NCI-H1436 (cell line): ENCODE data around the gene FLNA.
A peak's percentile ranks its signal among the peaks of the same experiment; 100 is the strongest.

Experiments used
- DNase-seq: peaks from one replicate; lab custom pipeline; 2025; lab: John Stamatoyannopoulos, UW

The FLNA gene

DNA sequence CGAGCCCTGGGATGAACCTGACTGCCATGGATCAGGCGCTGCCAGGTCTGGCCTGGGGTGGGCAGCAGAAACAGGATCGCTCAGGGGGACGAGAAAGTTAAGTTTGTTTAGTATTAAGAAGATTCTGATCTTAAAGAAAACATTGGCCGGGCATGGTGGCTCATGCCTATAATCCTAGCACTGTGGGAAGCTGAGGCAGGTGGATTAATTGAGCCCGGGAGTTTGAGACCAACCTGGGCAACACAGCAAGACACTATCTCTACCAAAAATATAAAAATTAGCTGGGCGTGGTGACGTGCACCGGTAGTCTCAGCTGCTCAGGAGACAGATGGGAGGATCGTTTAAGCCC is 696 bp upstream of the FLNA start:
- no peak for DNase-seq

DNA sequence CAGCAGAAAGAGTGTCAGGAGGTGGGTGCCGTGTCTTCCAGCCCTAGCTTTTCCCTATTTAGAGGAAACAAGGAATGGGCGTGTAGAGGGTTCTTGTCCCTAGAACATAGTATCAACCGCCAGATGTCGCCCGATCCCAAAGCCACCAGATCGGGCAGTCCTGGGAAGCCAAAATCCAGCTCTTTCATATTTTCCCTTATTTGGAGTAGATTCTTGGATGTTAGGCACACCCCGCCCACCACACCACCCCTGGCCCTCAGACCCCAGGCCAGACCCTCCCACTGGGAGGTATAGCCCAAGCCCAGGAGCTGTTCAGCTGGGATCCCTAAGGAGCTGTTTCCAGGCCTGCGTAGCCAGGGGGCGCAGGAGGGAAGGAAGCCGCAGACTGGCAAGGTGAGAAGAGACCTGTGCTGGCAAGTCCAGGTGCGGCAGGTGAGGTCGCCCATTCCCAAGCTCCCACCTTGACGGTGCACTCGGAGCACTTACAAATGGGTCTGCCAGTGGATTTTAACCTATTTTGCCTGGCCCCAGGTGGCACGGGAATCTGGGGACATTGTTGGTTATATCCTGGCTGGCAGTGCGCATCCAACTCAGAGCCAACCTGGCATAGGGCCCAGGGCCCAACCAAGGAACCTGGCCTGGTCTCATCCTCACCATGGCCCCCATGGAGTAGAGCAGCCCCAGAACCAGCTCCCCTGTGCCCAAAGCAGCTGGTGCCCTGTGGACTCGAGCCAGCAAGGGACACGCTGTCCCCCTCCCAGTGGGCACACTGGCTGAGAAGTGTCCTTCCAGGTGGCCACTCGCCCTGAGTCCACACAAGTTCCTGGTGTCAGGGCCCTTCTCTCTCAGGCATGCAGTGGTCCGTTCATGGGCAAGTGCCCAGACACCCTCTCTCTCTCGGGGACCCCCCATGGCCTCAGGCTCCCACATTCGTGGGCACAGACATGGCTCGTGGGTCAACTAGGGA is 811 bp downstream of the FLNA start:
- peak; percentile 67 for DNase-seq

DNA sequence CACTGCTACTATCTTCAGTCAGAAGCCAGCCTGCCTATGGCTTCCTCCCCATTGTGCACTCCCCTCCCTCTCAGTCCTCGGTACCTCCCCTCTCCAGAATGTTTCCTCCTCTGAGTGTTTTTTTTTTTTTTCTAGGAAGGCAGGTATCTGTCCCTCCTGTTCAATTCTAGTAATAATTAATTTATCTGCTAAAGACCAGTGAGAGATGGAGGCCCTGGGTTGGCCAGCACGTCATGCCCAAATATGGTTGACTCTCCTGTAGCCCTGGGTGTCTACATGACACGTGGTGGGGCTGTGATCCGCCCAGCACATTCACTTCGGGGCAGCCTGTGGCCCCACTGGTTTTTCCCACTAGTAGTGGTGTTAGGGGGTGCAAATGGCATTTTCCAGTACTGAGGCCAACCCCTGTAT is 1.8 kb downstream of the FLNA start:
- no peak for DNase-seq

DNA sequence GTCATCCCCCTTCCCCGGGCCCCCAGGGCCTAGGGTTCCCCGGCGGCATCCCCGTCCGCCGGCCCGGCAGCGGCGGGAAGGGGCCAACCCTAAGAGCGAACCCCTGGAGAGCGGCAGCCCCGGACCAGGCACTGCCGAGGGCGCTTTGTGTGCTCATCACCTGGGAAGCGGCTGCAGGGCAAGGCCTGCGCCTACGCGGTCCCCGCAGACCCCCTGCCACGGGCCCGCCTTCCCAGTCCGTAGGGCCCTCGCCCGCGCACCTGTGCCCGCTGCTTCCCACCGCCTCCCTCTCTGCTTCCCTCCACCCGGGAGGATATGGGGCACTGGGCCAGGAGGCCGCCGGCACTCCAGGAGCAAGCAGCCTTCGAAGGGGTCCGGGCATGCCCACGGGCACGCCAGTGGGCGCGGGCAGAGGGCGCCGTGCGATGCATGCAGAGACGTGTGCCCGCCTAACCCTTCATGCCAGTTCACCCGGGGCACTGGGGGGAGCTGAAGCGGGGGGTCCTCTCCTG is 2.6 kb downstream of the FLNA start:
- no peak for DNase-seq

DNA sequence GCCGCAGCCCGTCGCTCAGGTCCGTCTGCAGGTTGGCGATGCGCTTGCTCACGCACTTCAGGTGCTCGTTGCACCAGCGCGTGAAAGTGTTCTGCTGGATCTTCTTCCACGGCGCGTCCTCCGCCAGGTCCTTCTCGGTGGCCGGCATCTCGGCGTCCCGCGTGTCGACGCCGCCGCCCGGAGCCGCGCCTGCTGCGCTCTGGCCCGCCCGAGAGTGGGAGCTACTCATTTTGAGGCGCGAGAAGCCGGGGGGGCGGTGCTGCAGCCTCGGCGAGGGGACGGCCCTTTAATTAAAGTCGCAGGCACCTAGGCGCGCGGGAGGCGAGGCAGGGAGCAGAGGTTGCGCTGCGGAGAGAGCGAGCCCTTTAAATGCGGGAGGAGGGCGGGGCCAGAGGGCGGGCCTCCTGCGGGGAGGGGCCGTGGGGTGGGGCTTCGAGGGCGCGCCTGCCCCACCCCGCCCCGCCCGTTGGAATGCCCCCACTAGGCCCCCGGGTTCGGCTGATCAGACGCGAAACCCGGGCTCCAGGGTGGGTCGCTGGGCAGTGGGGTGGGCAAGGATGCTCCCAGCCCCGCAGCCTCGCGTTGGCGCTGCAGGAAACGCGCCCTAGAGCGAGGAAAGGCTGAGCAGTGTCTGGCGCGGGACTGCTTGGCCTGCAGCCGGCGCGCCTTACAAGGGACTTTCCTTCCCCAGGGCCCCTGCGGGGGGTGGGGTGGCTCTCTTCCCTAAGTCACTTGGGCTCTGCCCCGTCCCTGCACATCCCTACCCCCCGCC is 3.2 kb downstream of the FLNA start:
- peak; percentile 95 for DNase-seq

DNA sequence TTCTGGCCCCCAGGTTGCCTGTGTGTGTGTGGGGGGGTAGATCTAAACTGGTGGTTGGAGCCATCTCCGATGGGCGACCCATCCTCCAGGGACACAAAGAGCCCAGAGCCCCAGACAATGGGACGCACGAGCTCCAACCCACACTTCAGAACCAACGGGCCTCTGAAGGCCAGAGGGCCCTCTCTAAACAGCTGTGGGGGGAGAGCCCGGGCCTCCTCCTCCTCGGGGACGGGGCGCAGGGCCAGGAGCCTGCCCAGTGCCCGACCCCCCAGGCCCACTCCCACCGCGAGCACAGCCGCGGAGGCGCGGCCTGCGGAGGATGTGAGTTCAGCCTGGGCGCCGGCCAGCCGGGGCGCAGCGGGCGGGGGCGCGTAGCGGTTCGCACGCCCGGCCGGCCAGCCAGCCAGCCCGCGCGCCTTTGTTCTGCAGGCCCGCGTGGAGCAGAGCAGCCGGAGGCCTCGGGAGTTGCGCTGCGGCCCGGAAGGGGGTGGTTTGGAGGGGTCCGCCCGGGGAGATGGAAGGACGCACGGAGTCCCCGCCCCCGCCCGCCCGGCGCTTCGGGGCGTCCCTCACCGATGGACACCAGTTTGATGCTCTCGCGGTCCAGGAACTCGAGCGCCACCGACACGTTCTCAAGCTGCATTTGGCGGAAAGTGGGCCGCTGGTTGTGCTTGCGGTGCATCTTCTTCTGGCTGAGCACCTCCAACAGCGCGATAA is 4.0 kb downstream of the FLNA start:
- no peak for DNase-seq

DNA sequence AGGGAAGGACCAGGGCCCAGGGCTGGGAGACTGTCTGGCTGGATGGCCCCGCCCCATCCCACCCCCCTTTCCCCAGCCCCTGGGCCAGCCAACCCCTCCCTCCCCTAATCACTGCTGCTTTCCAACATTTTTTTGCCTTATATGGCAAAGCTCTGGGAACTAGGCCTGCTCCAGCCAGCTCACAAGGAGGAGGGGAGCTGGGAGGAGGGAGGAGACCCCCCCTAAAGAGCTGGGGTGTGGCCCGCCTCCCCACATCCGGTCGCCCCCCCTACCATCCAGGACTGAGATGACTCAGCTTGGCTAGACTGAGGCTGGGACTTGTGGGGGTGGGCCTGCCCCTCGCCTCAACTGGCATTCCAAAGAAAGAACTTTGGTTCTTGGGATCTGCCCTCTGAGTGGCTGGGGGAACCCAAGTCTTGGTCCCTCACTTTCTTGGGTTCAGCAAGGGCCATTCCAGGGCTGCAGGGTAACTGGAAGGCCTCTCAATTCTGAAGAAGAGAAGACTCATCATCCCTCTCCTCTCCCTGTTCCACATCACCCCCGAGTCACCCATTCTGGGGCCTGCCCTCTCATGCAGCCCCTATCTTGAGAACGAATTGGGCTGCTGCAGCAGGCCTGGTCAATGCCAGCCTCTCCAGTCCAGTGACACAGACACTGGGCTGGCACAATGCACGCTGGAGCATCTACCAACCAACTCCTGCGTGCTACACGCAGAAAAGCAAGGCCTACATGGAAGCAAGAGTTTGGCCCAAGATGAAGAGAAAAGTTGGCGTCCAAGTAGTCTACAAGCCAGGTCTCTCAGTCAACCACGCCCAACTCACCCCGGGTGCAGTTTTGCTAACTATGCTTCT is 4.8 kb downstream of the FLNA start:
- peak; percentile 53 for DNase-seq

DNA sequence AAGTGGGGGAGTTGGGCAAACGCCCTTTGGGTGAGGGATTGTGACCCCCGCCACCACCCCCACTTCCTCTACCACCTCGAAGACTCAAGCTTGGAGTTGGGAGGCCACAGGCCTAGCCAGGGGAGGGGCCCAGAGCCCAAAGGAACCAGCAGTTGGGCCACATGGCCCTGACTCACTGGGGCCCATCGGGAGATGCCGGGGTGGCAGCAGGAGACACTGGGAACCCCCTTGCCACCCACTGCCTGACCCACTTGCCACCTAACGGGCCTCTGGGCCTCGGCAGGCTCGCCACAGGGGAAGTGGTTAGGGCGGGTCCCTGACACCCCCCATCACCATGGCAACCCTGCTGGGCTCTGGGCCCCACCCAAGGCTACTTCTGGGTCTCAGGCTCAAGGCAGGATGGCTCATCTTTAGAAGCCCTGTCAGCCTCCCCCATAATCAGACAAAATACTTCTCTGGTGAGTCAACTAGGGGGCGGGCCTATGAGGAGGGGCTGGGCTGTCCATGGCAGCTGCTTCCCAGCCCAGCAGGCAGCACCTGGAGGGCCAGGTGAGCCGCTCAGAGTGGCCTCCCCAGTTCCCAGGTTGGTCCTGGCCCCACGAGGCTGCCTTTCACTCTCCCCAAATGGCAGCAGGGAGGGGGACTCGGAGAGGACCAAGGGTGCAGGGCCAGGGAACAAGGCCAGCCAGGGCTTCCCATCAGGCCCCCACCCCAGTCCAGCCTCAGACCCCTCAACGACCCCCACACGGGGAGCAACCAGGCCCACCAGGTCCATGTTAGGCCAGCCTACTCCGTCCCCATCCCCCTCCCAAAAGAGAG is 5.6 kb downstream of the FLNA start:
- no peak for DNase-seq

DNA sequence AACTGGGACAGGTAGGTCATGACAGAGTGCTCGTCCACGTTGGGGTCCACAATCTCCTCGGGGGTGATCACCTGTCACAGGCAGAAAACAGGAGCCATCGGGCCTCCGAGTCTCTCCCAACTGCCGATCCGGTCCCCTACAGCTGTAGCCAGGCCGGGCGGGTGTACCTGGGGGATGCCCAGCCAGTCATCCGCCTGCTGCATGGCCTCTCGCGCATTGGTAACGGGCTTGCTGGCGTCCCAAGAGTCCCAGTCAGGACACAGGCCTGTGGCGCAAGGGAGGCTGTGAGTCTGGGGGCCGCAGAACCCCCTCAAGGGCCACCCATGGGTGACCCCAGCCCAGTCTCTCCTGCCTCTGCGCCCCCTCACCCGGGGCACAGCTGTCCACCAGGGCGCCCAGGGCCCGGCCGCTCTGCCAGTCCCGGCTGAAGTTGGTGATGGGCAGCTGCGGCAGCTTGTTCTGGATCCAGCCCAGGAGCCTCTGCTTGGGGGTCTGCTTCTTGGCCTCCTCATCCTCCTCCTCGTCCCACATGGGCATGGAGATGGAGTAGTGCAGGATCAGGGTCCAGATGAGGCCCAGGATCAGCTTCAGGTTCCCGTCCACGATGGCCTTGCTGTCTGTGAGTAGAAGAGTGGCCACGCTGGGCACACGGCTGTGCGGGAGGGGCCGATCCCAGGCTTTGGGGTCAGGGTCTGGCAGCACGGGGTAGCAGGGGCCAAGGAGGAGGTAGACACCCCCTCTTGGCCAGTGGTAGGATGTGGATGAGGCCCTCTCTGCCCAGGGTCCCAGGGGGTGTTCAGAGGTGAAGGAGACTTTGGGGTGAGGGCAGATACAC is 6.7 kb downstream of the FLNA start:
- DNase-seq, result no peak

DNA sequence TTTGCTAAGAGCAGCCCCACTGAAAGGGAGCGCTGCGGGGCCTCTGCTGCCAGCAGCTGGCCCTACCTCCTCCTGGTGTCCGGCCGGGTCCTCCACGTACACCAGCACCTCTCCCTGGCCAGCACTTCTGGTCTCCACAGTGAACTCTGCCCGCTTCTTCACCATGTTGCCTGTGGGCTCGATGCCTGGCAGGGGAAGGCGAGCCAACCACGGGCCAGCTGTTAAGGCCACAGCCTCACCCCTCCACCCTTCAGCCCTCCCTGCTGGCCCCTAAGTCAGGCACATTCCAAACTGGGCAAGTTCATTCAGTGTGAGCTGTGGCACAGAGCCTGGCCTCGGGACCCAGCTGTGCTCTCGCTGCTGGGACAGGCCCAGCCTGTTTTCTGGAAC is 7.8 kb downstream of the FLNA start:
- DNase-seq, result no peak

DNA sequence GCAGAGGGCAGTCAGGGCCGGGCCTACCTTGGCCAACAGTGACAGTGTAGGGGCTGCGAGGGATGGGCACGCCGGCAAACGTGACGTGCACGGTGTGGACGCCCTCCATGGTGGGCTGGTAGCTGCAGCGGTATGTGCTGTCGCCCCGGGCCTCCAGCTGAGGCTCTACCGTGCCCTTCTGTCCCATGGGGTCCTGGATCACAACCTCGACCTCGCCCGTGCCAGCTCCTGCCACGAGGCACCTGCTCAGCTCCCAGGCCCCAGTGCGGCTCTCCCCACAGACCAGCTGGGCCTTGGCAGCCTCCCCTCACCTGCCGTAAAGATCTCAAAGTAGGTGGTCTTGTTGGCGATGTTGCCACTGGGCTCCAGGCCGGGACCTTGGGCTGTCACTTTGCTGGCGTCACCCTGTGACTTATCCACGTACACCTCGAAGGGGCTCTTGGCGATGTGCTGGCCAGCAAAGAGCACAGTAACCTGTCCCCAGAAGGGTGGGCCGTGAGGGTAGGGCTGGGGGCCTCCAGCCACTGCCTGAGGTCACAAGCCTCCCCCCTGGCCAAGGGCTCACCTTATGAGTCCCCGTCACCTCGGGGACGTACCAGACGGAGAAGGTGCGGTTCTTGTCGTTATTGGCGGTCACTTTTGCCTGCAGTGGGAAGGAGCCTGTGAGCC is 8.3 kb downstream of the FLNA start:
- no peak for DNase-seq

DNA sequence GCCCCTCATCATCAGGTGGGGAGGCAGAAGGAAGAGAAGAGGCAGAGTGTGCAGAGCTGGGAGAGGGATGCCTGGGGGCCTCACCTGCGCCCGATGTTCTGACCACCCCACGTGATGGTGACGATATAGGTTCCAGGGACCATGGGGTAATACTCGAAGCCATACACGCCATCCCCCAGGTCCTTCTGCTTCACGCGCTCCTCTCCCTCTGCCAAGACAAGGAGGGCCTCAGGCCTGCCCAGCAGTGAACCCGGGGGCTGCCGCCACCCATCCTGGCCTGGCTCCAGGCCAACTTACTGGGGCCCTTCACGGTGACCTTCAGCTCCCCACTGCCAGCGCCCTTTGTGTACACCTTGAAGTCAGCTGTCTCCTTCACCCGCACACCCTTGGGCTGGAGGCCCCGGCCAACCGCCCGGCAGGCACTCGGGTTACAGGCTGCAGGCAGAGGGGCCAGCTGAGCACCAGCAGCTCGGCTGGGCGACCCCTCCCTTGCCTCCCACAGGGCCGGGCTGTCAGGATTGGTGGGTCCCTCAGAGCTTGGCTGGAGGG is 9.3 kb downstream of the FLNA start:
- DNase-seq, result no peak

DNA sequence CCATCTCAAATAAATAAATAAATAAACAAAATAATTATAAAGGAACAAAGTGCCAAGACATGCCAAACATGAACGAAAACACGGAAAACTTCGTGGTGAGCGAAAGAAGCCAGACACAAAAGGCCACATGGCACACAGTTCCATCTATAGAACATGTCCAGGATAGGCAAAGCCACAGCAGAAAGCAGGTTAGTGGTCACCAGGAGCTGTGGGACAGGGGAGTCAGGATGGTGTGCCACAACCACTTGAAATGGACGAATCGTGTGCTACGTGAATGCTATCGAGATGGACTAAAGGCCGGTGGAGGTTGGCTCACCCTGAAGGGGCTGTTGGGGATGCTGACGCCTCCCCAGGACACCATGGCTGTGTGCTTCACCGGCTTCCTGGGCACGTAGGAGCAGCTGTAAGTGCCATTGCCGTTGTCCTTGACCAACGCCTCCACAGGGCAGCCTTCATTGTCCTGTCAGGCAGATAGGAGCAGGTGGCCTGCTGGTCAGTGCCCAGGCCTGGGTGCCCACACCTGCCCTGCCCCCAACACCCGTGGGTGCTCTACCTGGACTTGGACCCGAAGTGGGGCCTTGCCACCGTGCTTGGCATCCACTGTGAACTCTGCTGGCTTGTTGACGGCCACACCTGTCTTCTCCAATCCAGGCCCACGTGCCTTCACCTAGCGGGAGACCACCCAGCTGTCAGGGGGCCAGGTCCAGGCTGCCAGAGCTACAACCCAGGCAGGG is 10.6 kb downstream of the FLNA start:
- no peak for DNase-seq

DNA sequence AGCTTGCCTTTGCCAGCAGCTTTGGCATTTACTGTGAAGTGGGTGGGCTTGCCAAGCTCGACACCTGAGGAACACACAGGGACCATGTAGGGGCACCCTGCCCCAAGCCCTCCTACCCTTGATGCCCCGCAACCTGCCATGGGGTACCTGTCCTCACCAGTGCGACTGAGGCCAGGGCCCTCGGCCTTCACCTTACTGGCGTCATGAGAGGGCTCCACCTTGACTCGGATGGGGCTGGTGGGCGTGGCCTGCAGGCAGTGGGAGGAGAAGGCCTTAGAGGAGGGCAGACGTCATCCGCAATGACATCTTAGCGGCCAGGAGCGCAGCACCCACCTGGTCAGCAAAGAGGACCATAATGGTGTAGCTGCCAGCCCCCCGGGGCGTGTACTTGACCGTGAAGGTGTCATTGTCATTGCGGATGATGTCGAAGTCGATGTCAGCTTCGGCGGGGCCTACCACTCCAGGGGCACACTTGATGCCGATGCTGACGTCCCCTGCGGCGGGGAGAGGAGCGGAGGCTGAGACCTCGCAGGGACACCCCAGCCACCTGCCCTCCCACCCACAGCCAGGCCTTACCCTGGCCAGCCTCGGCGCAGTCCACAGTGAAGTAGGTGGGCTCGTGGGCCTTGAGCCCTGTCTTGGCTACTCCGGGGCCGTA is 12.2 kb downstream of the FLNA start:
- DNase-seq, result no peak

DNA sequence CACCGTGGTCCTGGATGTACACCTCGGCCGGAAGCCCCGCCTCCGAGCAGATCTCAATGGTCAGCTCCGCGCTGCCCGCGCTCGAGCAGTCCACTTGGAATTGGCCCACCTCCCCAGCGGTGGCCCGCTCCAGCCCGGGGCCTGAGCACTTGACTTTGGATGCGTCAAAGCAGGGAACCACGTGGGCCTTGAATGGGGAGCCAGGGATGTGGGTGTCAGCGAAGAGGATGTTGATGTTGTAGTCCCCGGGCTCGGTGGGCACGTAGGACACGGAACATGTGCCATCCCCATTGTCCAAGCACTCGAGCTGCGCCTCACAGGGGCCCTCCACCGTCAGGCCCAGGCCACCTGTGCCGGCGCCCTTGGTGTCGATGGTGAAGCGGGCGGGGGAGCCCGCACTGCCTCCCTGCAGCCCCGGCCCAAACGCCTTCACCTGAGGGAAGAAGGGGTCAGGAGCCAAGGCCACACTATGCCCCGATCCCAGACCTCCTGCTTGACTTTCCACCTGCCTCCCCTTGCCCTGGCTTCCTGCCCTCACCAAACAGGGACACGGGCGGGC is 14.2 kb downstream of the FLNA start:
- no peak for DNase-seq

DNA sequence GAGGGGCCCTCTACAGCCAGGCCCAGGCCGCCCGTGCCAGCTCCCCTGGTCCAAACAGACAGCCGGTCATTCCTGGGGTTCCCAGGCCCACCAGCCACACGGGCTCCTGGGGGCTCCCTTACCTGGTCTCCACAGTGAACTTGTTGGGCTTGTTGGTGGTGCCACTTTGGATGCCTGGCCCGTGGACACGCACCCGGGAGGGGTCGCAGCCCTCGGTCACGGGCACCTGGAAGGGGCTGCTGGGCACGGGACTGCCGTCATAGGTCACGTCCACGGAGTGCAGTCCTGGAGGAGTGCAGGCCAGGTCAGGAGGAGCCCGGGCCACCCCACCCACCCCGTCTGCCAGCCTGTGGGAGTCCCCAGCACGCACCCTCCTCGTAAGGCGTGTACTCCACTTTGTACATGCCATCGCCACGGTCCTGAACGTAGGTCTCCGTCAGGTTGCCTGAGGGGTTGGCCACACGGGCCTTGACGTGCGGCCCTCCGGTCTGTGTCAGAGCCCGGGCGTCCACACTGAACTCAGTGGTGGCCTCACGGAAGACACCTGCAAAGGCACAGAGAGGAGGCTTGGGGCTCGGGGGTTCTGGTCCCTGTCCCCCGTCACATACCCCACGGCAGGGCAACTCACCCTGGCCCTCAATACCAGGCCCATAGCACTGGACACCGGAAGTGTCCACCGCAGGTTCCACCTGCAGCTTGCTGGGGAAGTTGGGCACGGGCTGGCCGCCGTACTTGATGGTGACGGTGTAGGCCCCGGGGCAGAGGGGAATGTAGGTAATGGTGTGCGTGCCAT is 14.9 kb downstream of the FLNA start:
- no peak for DNase-seq
